Fibroblast of the aortic adventitia (primary cell): ENCODE results near the gene GPATCH1. TPM values are rescaled to one million over a fixed set of nuclear protein-coding genes. Genes with fewer than 3 reads are reported as not detected.

Experiments
- DNase-seq: peaks from one replicate; pipeline ENCODE4 v3.0.0-alpha.2; 2010; ENCODE audit warnings: low read depth
- H3K4me3 ChIP-seq: 2 replicates; pipeline ENCODE4 v1.5.1; 2011; ENCODE audit warnings: low read depth, mild to moderate bottlenecking, control low read depth, low read length, moderate library complexity
- CTCF ChIP-seq: IDR thresholded peaks from 2 replicates; pipeline ENCODE4 v1.5.1; 2011; ENCODE audit warnings: mild to moderate bottlenecking, low read length, control low read depth, inconsistent platforms; ENCODE audit not compliant: insufficient read depth
- total RNA-seq: library from RNA; depleted of rRNA; stranded (reverse); fragments of >200 nt; gene quantifications from 2 replicates; pipeline ENCODE4 v1.2.3, GENCODE V29; 2012; ENCODE audit warnings: low replicate concordance

Gene GPATCH1
- total RNA-seq, 1 donor = 7.8 TPM

- no peak for DNase-seq
- no peak within 1 kb of the TSS for H3K4me3 ChIP-seq
- no peak for TF ChIP-seq CTCF
These were observed 51.0 kb downstream of the GPATCH1 start, which contains the start of gene WDR88 for GRCh38 chr19:33132021-33132420. WDR88 (plus strand) TSS chr19:33132114; CDS start chr19:33132170, 56 bp downstream.

GRCh38 chr19:33132425-33132824, 51.4 kb downstream of the GPATCH1 start:
- peak; percentile 27 for TF ChIP-seq CTCF
- no peak for DNase-seq
- no peak overlapping the region for H3K4me3 ChIP-seq

GRCh38 chr19:33133438-33134031, 52.6 kb downstream of the GPATCH1 start:
- DNase-seq = peak; percentile 10
- no peak for TF ChIP-seq CTCF
- H3K4me3 ChIP-seq = no peak overlapping the region

GRCh38 chr19:33134571-33135041, 53.6 kb downstream of the GPATCH1 start:
- no peak for DNase-seq
- H3K4me3 ChIP-seq = no peak overlapping the region
- no peak for TF ChIP-seq CTCF

- no peak overlapping the region for H3K4me3 ChIP-seq
- no peak for TF ChIP-seq CTCF
- DNase-seq = no peak
These were observed 58.2 kb downstream of the GPATCH1 start for GRCh38 chr19:33139165-33139564.

GRCh38 chr19:33143897-33144405, 63.0 kb downstream of the GPATCH1 start:
- TF ChIP-seq CTCF = peak; percentile 97
- peak overlapping the region; percentile 13 for H3K4me3 ChIP-seq
- DNase-seq = peak; percentile 72
